GM23338 (cell line): ENCODE results near the gene PIK3AP1. TPM values are rescaled to one million over a fixed set of nuclear protein-coding genes. Genes with fewer than 3 reads are reported as not detected.

ENCODE experiments used
- ATAC-seq: fragments of 200-7000 bp; cut with Tn5 transposase; 3 replicates; pipeline ENCODE4 v1.9.1; 2020
- DNase-seq: peaks from one replicate; pipeline ENCODE4 v3.0.0-alpha.2; 2015; ENCODE audit warnings: low spot score
- H2AFZ ChIP-seq: fragments of 200-600 bp; sonication (generic); 2 replicates; pipeline ENCODE4 v1.8.0; 2016; ENCODE audit warnings: antibody characterized with exemption, mild to moderate bottlenecking, moderate library complexity
- H3F3A ChIP-seq: fragments of 200-600 bp; sonication (generic); replicated peaks from 2 replicates; pipeline ENCODE4 v1.8.0; 2017; ENCODE audit warnings: antibody characterized with exemption, mixed run types, low read depth
- H3K27ac ChIP-seq: fragments of 200-600 bp; sonication (generic); 2 replicates; pipeline ENCODE4 v1.6.1; 2016; ENCODE audit warnings: low read depth
- H3K27me3 ChIP-seq: fragments of 200-600 bp; sonication (generic); 2 replicates; pipeline ENCODE4 v1.8.0; 2016; ENCODE audit warnings: mild to moderate bottlenecking, mixed run types, moderate library complexity; ENCODE audit not compliant: insufficient read depth
- H3K36me3 ChIP-seq: fragments of 200-600 bp; sonication (generic); 2 replicates; pipeline ENCODE4 v1.8.0; 2016; ENCODE audit warnings: mild to moderate bottlenecking; ENCODE audit not compliant: insufficient read depth
- H3K4me1 ChIP-seq: fragments of 200-600 bp; sonication (generic); 2 replicates; pipeline ENCODE4 v1.8.0; 2016; ENCODE audit warnings: mild to moderate bottlenecking, moderate library complexity; ENCODE audit not compliant: insufficient read depth
- H3K4me2 ChIP-seq: fragments of 200-600 bp; sonication (generic); 2 replicates; pipeline ENCODE4 v1.7.1; 2017; ENCODE audit warnings: mixed run types
- H3K4me3 ChIP-seq: fragments of 200-600 bp; sonication (generic); 2 replicates; pipeline ENCODE4 v1.6.1; 2016; ENCODE audit warnings: mixed run types
- H3K79me2 ChIP-seq: fragments of 200-600 bp; sonication (generic); replicated peaks from 2 replicates; pipeline ENCODE4 v1.8.0; 2017; ENCODE audit warnings: mild to moderate bottlenecking; ENCODE audit not compliant: insufficient read depth
- H3K9me2 ChIP-seq: fragments of 200-600 bp; sonication (generic); 2 replicates; pipeline ENCODE4 v1.8.0; 2017; ENCODE audit not compliant: insufficient read depth
- H4K20me1 ChIP-seq: fragments of 200-600 bp; sonication (generic); replicated peaks from 2 replicates; pipeline ENCODE4 v1.8.0; 2017; ENCODE audit warnings: mild to moderate bottlenecking; ENCODE audit not compliant: insufficient read depth
- H3K27ac Mint-ChIP-seq: 2 replicates; pipeline ENCODE4 v1.8.0; 2020; ENCODE audit warnings: inconsistent platforms, mild to moderate bottlenecking, moderate library complexity, mixed read lengths
- H3K27me3 Mint-ChIP-seq: 3 replicates; pipeline ENCODE4 v1.8.0; 2022; ENCODE audit warnings: low read depth, mild to moderate bottlenecking, moderate library complexity, mixed read lengths, inconsistent platforms; ENCODE audit not compliant: insufficient read depth, poor library complexity
- H3K36me3 Mint-ChIP-seq: 3 replicates; pipeline ENCODE4 v1.8.0; 2021; ENCODE audit warnings: low read depth, mild to moderate bottlenecking, inconsistent platforms, moderate library complexity, mixed read lengths
- H3K4me1 Mint-ChIP-seq: 3 replicates; pipeline ENCODE4 v1.8.0; 2020; ENCODE audit warnings: mild to moderate bottlenecking, inconsistent platforms, mixed read lengths
- H3K4me3 Mint-ChIP-seq: 3 replicates; pipeline ENCODE4 v1.8.0; 2021; ENCODE audit warnings: moderate library complexity, mild to moderate bottlenecking, inconsistent platforms, mixed read lengths
- H3K9me3 Mint-ChIP-seq: 3 replicates; pipeline ENCODE4 v1.8.0; 2020; ENCODE audit warnings: moderate library complexity, mild to moderate bottlenecking, inconsistent platforms, mixed read lengths
- CTCF ChIP-seq, 2 experiments: fragments of 200-600 bp in 1 of 2; sonication (generic) in 1 of 2; conservative IDR thresholded peaks; 2 replicates each; pipeline versions ENCODE4 v1.5.1 to v1.6.1; 2016 to 2017; ENCODE audit warnings: antibody characterized with exemption in 2 of 2, low read depth in 2 of 2, mild to moderate bottlenecking in 2 of 2, moderate library complexity in 1 of 2
- EZH2phosphoT487 ChIP-seq: fragments of 200-600 bp; sonication (generic); IDR thresholded peaks from one replicate; pipeline ENCODE4 v1.8.1; 2018; ENCODE audit warnings: antibody characterized with exemption; ENCODE audit not compliant: unreplicated experiment
- JUNB ChIP-seq: IDR thresholded peaks from one replicate; pipeline ENCODE4 v1.6.1; 2016; ENCODE audit warnings: antibody characterized with exemption; ENCODE audit not compliant: unreplicated experiment
- NANOG ChIP-seq: IDR thresholded peaks from 2 replicates; pipeline ENCODE4 v1.6.1; 2016; ENCODE audit warnings: antibody characterized with exemption, borderline replicate concordance
- POLR2AphosphoS5 ChIP-seq: IDR thresholded peaks from 2 replicates; pipeline ENCODE4 v1.6.1; 2016; ENCODE audit warnings: antibody characterized with exemption, low read depth
- ZNF462 ChIP-seq: fragments of 250-450 bp; sonication (Bioruptor Pico); IDR thresholded peaks from 2 replicates; pipeline ENCODE4 v1.5.0; 2020; ENCODE audit warnings: mild to moderate bottlenecking, moderate library complexity
- polyA plus RNA-seq: library from polyadenylated mRNA; unstranded; fragments of >200 nt; fragmentation: Nextera tagmentation; extraction: Ambion mirVana; gene quantifications from 2 replicates; pipeline ENCODE4 v1.2.1, GENCODE V29; 2016
- total RNA-seq: library from RNA; depleted of rRNA; stranded (reverse); fragments of >200 nt; shearing (Covaris generic); gene quantifications from 2 replicates; pipeline ENCODE4 v1.2.3, GENCODE V29; 2014

The PIK3AP1 gene
- total and polyA plus RNA-seq, 2 experiments from 2014 or later, result 0.65 to 2.3 TPM

- no peaks in the 10 kb centered on the region for H3F3A ChIP-seq
- Mint-ChIP-seq H3K36me3 (no peaks in the 10 kb centered on the region), H3K27me3 (peaks cover 2% of the 10 kb centered on the region), H3K9me3 (no peaks in the 10 kb centered on the region), H3K4me3 (no peak overlapping the region), H3K27ac (no peak overlapping the region), H3K4me1 (no peaks in the 10 kb centered on the region)
- H3K36me3 ChIP-seq, result no peaks in the 10 kb centered on the region
- no peak for DNase-seq
- no peaks in the 10 kb centered on the region for H3K4me1 ChIP-seq
- TF ChIP-seq EZH2phosphoT487 (no peak), JUNB (no peak), ZNF462 (no peak), POLR2AphosphoS5 (no peak), NANOG (no peak), CTCF (conservative IDR thresholded peaks at IDR 0.05; ENCODE audit: low read depth in 2 of 2) (no peak)
- H3K4me3 ChIP-seq, result no peak overlapping the region
- H3K4me2 ChIP-seq, result no peak overlapping the region
- H3K27me3 ChIP-seq, result no peaks in the 10 kb centered on the region
- no peak overlapping the region for H2AFZ ChIP-seq
- no peak overlapping the region for H3K27ac ChIP-seq
- no peak for ATAC-seq
- no peaks in the 10 kb centered on the region for H3K79me2 ChIP-seq
- no peaks in the 10 kb centered on the region for H3K9me2 ChIP-seq
- 0 out of 2 replicates have a peak, but pooled peaks cover 3% of the 10 kb centered on the region for H4K20me1 ChIP-seq
These were observed 13.9 kb downstream of the PIK3AP1 start for GRCh38 chr10:96706331-96706853.
